Pancreas (tissue), 10 donors: ENCODE data around the gene CRX. TPM values are rescaled to one million over a fixed set of nuclear protein-coding genes. Genes with fewer than 3 reads are reported as not detected.

Experiments used
- ATAC-seq, 4 donors: fragments of 200-7000 bp; cut with Tn5 transposase; one replicate each; pipeline versions ENCODE4 v1.8.0 to v1.9.1; 2020; ENCODE audit warnings: mild to moderate bottlenecking in 4 of 4, moderate library complexity in 4 of 4
- DNase-seq, 6 donors: peaks; one replicate each; pipeline ENCODE4 v3.0.0-alpha.2; 2020
- FAIRE-seq: peaks from 2 replicates; lab custom pipeline; 2012; peaks lifted over from hg19 to GRCh38; lab: Jason Lieb, UNC
- H3K27ac ChIP-seq, 4 donors: fragments of 200-600 bp; sonication (generic); 1 replicate in 3 of 4; 2 replicates in 1 of 4; pipeline versions ENCODE4 v1.5.0 to v1.8.0; 2020
- H3K27me3 ChIP-seq, 4 donors: fragments of 200-600 bp; one replicate each; pipeline ENCODE4 v1.8.0; 2021
- H3K36me3 ChIP-seq, 3 donors: fragments of 200-600 bp; sonication (generic) in 1 of 3; one replicate each; pipeline versions ENCODE4 v1.5.0 to v1.8.0; 2020 to 2021
- H3K4me1 ChIP-seq, 3 donors: fragments of 200-600 bp; one replicate each; pipeline ENCODE4 v1.8.0; 2021
- H3K4me3 ChIP-seq, 4 donors: fragments of 200-600 bp; sonication (generic) in 2 of 4; one replicate each; pipeline versions ENCODE4 v1.5.0 to v1.8.0; 2020 to 2021
- H3K9me3 ChIP-seq, 4 donors: fragments of 200-600 bp; one replicate each; pipeline ENCODE4 v1.8.0; 2021
- CTCF ChIP-seq, 4 donors: fragments of 200-600 bp; sonication (generic) in 3 of 4; IDR thresholded peaks; one replicate each; pipeline versions ENCODE4 v1.5.0 to v1.8.0; 2021; ENCODE audit warnings: antibody characterized with exemption in 4 of 4
- WGBS, 2 donors: extraction: QIAGEN DNeasy Blood & Tissue Kit; methylation state at CpG; one replicate each; pipeline ENCODE4 v1.1.7; 2013; 5-methylcytosine and 5-hydroxymethylcytosine counted together
- intact Hi-C, 3 donors: fragments of 100-400 bp; cut with DNase I; formaldehyde crosslinking; loops; one replicate each; pipeline versions ENCODE4 v1.11.1 to v1.14.2; 2022
- polyA plus RNA-seq, 2 donors: library from polyadenylated mRNA; stranded (reverse); fragments of 200-250 nt; gene quantifications; one replicate each; pipeline ENCODE4 v1.2.3, GENCODE V29; 2013
- total RNA-seq, 6 donors: library from RNA; stranded (reverse); fragmentation: NEBNext Ultra II Directional in 4 of 6; extraction: Animal tissue kit (Norgen Biotek cat#: 25700) in 4 of 6; gene quantifications; one replicate each; pipeline versions ENCODE4 v1.2.1 to v1.2.4, GENCODE V29; 2021 to 2023
- donor health status: healthy with polysubstance abuse.
- donor health status: DM: no; HTN: no; CAD: no; lungs with moderate emphysema.
- donor health status: DM: no; HTN: no; CAD: no.
- donor health status: control.
- donor health status: control.
- donor health status: Bipolar disorder and iron deficiency.
- donor health status: DM: yes; HTN: yes; CAD: no.
- donor health status: DM: no; HTN: no; CAD: no.
- donor health status: DM: no; HTN: no; CAD: no.
- donor health status: DM: yes; HTN: yes; CAD: no.

CRX gene
- total and polyA plus RNA-seq, 8 donors, result not detected

- TF ChIP-seq CTCF (IDR thresholded peaks at IDR 0.05), result no peak
- no peaks in the 10 kb centered on the region for H3K4me1 ChIP-seq
- WGBS, 2 donors, result 71 to 74% methylated on average over 5 of the region's 5 CpGs
- ATAC-seq (no peak), DNase-seq (peak in 1 of 6 donors; percentile 7), FAIRE-seq (no peak)
- H3K4me3 ChIP-seq, result no peak overlapping the region
- H3K27me3 ChIP-seq, result no peaks in the 10 kb centered on the region
- H3K36me3 ChIP-seq, result no peaks in the 10 kb centered on the region
- H3K27ac ChIP-seq, result no peak overlapping the region
- no peaks in the 10 kb centered on the region for H3K9me3 ChIP-seq
- intact Hi-C loops, result no loop called here
Measured at GRCh38 chr19:47881757-47882156, 60.0 kb downstream of the CRX start.

- H3K27me3 ChIP-seq, result no peaks in the 10 kb centered on the region
- intact Hi-C loops, result no loop called here
- no peak for ATAC-seq
- no peak for TF ChIP-seq CTCF (IDR thresholded peaks at IDR 0.05)
- H3K27ac ChIP-seq, result no peak overlapping the region
- peak in 1 of 6 donors; percentile 28 for DNase-seq
- FAIRE-seq, result no peak
- H3K36me3 ChIP-seq, result no peaks in the 10 kb centered on the region
- H3K9me3 ChIP-seq, result no peaks in the 10 kb centered on the region
- no peaks in the 10 kb centered on the region for H3K4me1 ChIP-seq
- H3K4me3 ChIP-seq, result no peak overlapping the region
- 36 to 37% methylated on average over 3 of the region's 3 CpGs for WGBS, 2 donors
Measured at GRCh38 chr19:47882890-47883289, 61.2 kb downstream of the CRX start.

GRCh38 chr19:47885067-47885463, 63.3 kb downstream of the CRX start:
- no peaks in the 10 kb centered on the region for H3K27me3 ChIP-seq
- intact Hi-C loops, result no loop called here
- H3K4me3 ChIP-seq, result no peak overlapping the region
- FAIRE-seq, result no peak
- ATAC-seq, result no peak
- H3K9me3 ChIP-seq, result no peaks in the 10 kb centered on the region
- no peak for TF ChIP-seq CTCF (IDR thresholded peaks at IDR 0.05)
- H3K36me3 ChIP-seq, result no peaks in the 10 kb centered on the region
- H3K27ac ChIP-seq, result no peak overlapping the region
- WGBS, 2 donors, result 82 to 87% methylated on average over 5 of the region's 5 CpGs
- H3K4me1 ChIP-seq, result no peaks in the 10 kb centered on the region
- DNase-seq, result no peak

- no peak for DNase-seq
- Histone ChIP-seq H3K36me3 (no peaks in the 10 kb centered on the region), H3K27ac (no peak within 1 kb of the TSS), H3K4me1 (no peaks in the 10 kb centered on the region), H3K9me3 (no peaks in the 10 kb centered on the region), H3K27me3 (no peaks in the 10 kb centered on the region), H3K4me3 (no peak within 1 kb of the TSS)
- ATAC-seq, result no peak
- intact Hi-C loops, result no loop called here
- WGBS, 2 donors, result 29% methylated on average over 12 of the region's 12 CpGs
- no peak for FAIRE-seq
- TF ChIP-seq CTCF (IDR thresholded peaks at IDR 0.05), result no peak
Measured at GRCh38 chr19:47886010-47886559, 64.3 kb downstream of the CRX start, which contains the start of gene SULT2A1. TSS of gene SULT2A1 (minus strand) at chr19:47886315. CDS start at chr19:47886257, 58 bp downstream.

- Histone ChIP-seq H3K4me1 (no peaks in the 10 kb centered on the region), H3K27me3 (no peaks in the 10 kb centered on the region), H3K4me3 (no peak overlapping the region), H3K36me3 (no peaks in the 10 kb centered on the region), H3K9me3 (no peaks in the 10 kb centered on the region), H3K27ac (peak overlapping the region in 1 of 4 donors; percentile 20)
- TF ChIP-seq CTCF (IDR thresholded peaks at IDR 0.05), result no peak
- WGBS, 2 donors, result 82 to 87% methylated on average over 7 of the region's 7 CpGs
- no peak for FAIRE-seq
- no peak for DNase-seq
- no peak for ATAC-seq
- intact Hi-C loops, result no loop called here
Measured at GRCh38 chr19:47890865-47891621, 69.3 kb downstream of the CRX start.
